Mammary epithelial cell (primary cell): ENCODE results near the gene ABAT.

Experiments used
- EZH2 ChIP-seq: IDR thresholded peaks from 2 replicates; pipeline ENCODE4 v1.6.1; 2012; ENCODE audit warnings: low read length, inconsistent platforms, borderline replicate concordance
- TF ChIP-seq, protein P1 (sequence below), 2 donors: IDR thresholded peaks in 1 of 2; conservative IDR thresholded peaks in 1 of 2; 2 replicates each; pipeline ENCODE4 v1.5.1; 2011 to 2012; ENCODE audit warnings: inconsistent platforms in 2 of 2, low read length in 2 of 2, mild to moderate bottlenecking in 2 of 2, control low read depth in 1 of 2, low read depth in 1 of 2; ENCODE audit not compliant: insufficient read depth in 1 of 2; ENCODE audit errors: extremely low read depth in 1 of 2

GRCh38 chr16:8674413-8675022, at the start of gene ABAT:
- TF ChIP-seq, protein P1, sequence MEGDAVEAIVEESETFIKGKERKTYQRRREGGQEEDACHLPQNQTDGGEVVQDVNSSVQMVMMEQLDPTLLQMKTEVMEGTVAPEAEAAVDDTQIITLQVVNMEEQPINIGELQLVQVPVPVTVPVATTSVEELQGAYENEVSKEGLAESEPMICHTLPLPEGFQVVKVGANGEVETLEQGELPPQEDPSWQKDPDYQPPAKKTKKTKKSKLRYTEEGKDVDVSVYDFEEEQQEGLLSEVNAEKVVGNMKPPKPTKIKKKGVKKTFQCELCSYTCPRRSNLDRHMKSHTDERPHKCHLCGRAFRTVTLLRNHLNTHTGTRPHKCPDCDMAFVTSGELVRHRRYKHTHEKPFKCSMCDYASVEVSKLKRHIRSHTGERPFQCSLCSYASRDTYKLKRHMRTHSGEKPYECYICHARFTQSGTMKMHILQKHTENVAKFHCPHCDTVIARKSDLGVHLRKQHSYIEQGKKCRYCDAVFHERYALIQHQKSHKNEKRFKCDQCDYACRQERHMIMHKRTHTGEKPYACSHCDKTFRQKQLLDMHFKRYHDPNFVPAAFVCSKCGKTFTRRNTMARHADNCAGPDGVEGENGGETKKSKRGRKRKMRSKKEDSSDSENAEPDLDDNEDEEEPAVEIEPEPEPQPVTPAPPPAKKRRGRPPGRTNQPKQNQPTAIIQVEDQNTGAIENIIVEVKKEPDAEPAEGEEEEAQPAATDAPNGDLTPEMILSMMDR (conservative IDR thresholded peaks at IDR 0.05 in 1 of 2, IDR thresholded peaks at IDR 0.05 in 1 of 2; ENCODE audit: extremely low read depth in 1 of 2, insufficient read depth in 1 of 2, low read depth in 1 of 2, low read length in 2 of 2), result no peak
- no peak for TF ChIP-seq EZH2
